NCI-H1930 (cell line): ENCODE measurements around the gene CPA4.
A peak's percentile ranks its signal among the peaks of the same experiment; 100 is the strongest.
"Not testable (repeated sequence)": the region's sequence is repeated elsewhere in the genome, so short reads cannot be mapped to it uniquely, and the experiment has no call there.

Source experiments
- DNase-seq, 2 experiments: peaks; one replicate each; lab custom pipeline; 2025; lab: John Stamatoyannopoulos, UW

CPA4 gene

GRCh38 chr7:130292682-130293257 is at the start of gene CPA4:
CPA4 (plus strand) TSS chr7:130293161; CDS start chr7:130293181, 20 bp downstream.
- no peak for DNase-seq

GRCh38 chr7:130243486-130243885 is 49.5 kb upstream of the CPA4 start:
- not testable (repeated sequence) for DNase-seq

- DNase-seq: not testable (repeated sequence)
Measured at GRCh38 chr7:130246491-130246890, 46.5 kb upstream of the CPA4 start.

- not testable (repeated sequence) for DNase-seq
Measured at GRCh38 chr7:130248842-130249241, 44.1 kb upstream of the CPA4 start.

- DNase-seq: not testable (repeated sequence)
Measured at GRCh38 chr7:130249626-130250025, 43.3 kb upstream of the CPA4 start.

GRCh38 chr7:130254555-130254954 is 38.4 kb upstream of the CPA4 start:
- DNase-seq: no peak

GRCh38 chr7:130256704-130257103 is 36.3 kb upstream of the CPA4 start:
- no peak for DNase-seq

- no peak for DNase-seq
Measured at GRCh38 chr7:130258494-130259078, 34.4 kb upstream of the CPA4 start.

- DNase-seq: no peak
Measured at GRCh38 chr7:130262448-130262847, 30.5 kb upstream of the CPA4 start.

GRCh38 chr7:130263130-130263529 is 29.8 kb upstream of the CPA4 start:
- no peak for DNase-seq

GRCh38 chr7:130266258-130266960 is 26.6 kb upstream of the CPA4 start, which contains the start of gene CPA2:
CPA2 (plus strand) TSS chr7:130266863; CDS start chr7:130266882, 19 bp downstream.
- no peak for DNase-seq

- DNase-seq: no peak
Measured at GRCh38 chr7:130266961-130267321, 26.0 kb upstream of the CPA4 start.

GRCh38 chr7:130268463-130269317 is 24.3 kb upstream of the CPA4 start:
- DNase-seq: no peak

GRCh38 chr7:130269318-130269694 is 23.7 kb upstream of the CPA4 start:
- DNase-seq: no peak

GRCh38 chr7:130270947-130271800 is 21.8 kb upstream of the CPA4 start:
- DNase-seq: no peak

GRCh38 chr7:130272381-130273080 is 20.4 kb upstream of the CPA4 start:
- DNase-seq: peak; percentile 27

- DNase-seq: peak; percentile 56 to 65
Measured at GRCh38 chr7:130273081-130273932, 19.7 kb upstream of the CPA4 start.

GRCh38 chr7:130273933-130274255 is 19.1 kb upstream of the CPA4 start:
- DNase-seq: no peak

- no peak for DNase-seq
Measured at GRCh38 chr7:130274296-130274695, 18.7 kb upstream of the CPA4 start.

GRCh38 chr7:130274983-130275591 is 17.9 kb upstream of the CPA4 start:
- DNase-seq: no peak
